Spleen (tissue), 7 donors: ENCODE data around the gene ADAMTS17.

Experiments used
- POLR2A ChIP-seq, 3 donors: fragments of 450-650 bp; IDR thresholded peaks; one replicate each; pipeline ENCODE4 v1.5.1; 2017; ENCODE audit warnings: antibody characterized with exemption in 3 of 3, mild to moderate bottlenecking in 1 of 3
- POLR2AphosphoS5 ChIP-seq, 3 donors: sonication (generic); formaldehyde crosslinking; IDR thresholded peaks; one replicate each; pipeline ENCODE4 v1.5.1; 2017; ENCODE audit warnings: antibody characterized with exemption in 3 of 3
- TF ChIP-seq, protein P1 (sequence below), 11 experiments: fragments of 200-600 bp in 7 of 11; fragments of 450-650 bp in 4 of 11; sonication (generic) in 4 of 11; IDR thresholded peaks in 8 of 11; conservative IDR thresholded peaks in 3 of 11; 1 replicate in 7 of 11; 2 replicates in 4 of 11; pipeline versions ENCODE4 v1.4.0 to v1.8.0; 2016 to 2021; ENCODE audit warnings: antibody characterized with exemption in 11 of 11, inconsistent platforms in 4 of 11, mild to moderate bottlenecking in 1 of 11
- donor health status: DM: no; HTN: no; CAD: no; lungs with moderate emphysema.
- donor health status: DM: no; HTN: no; CAD: no.
- donor health status: DM: no; HTN: no; CAD: no.

DNA sequence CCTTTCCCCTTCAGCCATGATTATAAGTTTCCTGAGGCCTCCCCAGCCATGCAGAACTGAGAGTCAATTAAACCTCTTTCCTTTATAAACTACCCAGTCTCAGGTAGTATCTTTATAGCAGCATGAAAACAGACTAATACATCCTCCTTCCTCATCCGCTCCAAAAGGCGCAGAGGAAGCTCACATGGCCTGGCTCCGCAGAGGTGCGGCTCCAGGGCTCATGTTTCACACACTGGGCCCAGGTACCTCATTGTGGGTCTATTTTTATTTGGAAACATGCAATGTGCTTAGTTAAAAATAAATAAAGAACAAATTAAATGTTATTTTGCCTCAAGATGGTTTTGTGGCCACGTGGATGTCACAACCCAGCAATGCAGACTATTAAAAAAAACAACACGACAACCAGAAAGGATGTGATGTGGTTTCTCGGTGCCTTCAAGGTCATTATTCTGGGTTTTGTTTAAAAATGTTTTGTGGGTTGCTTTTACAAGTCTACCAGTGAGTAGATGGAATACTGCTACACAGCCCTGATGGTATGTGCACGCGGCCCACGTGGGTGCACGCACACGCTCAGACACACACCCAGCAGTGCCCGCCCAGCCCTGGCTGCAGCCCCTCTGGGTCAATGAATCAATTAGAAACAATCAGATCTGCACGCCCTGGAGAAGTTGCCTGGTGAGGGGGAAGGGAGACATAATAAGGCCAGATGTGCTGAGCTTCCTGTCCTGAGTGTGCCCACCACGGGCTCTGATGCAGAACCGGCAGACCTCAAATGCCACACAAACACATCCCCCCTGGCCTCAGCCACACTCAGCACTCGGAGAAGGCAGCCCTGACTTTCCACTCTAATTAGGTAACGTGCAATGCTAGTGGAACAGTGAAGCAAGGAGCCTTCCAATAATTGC is 140.1 kb downstream of the ADAMTS17 start:
- TF ChIP-seq, protein P1, sequence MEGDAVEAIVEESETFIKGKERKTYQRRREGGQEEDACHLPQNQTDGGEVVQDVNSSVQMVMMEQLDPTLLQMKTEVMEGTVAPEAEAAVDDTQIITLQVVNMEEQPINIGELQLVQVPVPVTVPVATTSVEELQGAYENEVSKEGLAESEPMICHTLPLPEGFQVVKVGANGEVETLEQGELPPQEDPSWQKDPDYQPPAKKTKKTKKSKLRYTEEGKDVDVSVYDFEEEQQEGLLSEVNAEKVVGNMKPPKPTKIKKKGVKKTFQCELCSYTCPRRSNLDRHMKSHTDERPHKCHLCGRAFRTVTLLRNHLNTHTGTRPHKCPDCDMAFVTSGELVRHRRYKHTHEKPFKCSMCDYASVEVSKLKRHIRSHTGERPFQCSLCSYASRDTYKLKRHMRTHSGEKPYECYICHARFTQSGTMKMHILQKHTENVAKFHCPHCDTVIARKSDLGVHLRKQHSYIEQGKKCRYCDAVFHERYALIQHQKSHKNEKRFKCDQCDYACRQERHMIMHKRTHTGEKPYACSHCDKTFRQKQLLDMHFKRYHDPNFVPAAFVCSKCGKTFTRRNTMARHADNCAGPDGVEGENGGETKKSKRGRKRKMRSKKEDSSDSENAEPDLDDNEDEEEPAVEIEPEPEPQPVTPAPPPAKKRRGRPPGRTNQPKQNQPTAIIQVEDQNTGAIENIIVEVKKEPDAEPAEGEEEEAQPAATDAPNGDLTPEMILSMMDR (IDR thresholded peaks at IDR 0.05 in 8 of 11, conservative IDR thresholded peaks at IDR 0.05 in 3 of 11): no peak
- peak in 1 of 3 donors; percentile 24 for TF ChIP-seq POLR2AphosphoS5 (IDR thresholded peaks at IDR 0.05)
- no peak for TF ChIP-seq POLR2A (IDR thresholded peaks at IDR 0.05)
